Chondrocyte (in vitro differentiated cells): ENCODE results near the gene ARHGAP44. TPM values are rescaled to one million over a fixed set of nuclear protein-coding genes. Genes with fewer than 3 reads are reported as not detected.

Source experiments
- DNase-seq: peaks from one replicate; pipeline ENCODE4 v3.0.0; 2021; ENCODE audit warnings: mixed read lengths, low spot score
- H3K27ac Mint-ChIP-seq: one replicate; pipeline ENCODE4 v1.8.0; 2021; ENCODE audit warnings: mild to moderate bottlenecking, moderate library complexity, mixed read lengths; ENCODE audit not compliant: unreplicated experiment
- H3K27me3 Mint-ChIP-seq: 2 replicates; pipeline ENCODE4 v1.8.0; 2021; ENCODE audit warnings: low read depth, mixed read lengths
- H3K36me3 Mint-ChIP-seq: 2 replicates; pipeline ENCODE4 v1.8.0; 2021; ENCODE audit warnings: low read depth, mixed read lengths
- H3K4me1 Mint-ChIP-seq: 2 replicates; pipeline ENCODE4 v1.8.0; 2021; ENCODE audit warnings: low read depth, mild to moderate bottlenecking, mixed read lengths
- H3K4me3 Mint-ChIP-seq: one replicate; pipeline ENCODE4 v1.8.0; 2021; ENCODE audit warnings: mild to moderate bottlenecking, moderate library complexity, mixed read lengths; ENCODE audit not compliant: unreplicated experiment
- H3K9me3 Mint-ChIP-seq: 2 replicates; pipeline ENCODE4 v1.8.0; 2021; ENCODE audit warnings: low read depth, mixed read lengths
- CTCF ChIP-seq: fragments of 200-600 bp; sonication (generic); IDR thresholded peaks from 2 replicates; pipeline ENCODE4 v1.5.0; 2021; ENCODE audit warnings: antibody characterized with exemption, mild to moderate bottlenecking, moderate library complexity
- total RNA-seq: library from RNA; stranded (reverse); gene quantifications from 3 replicates; pipeline ENCODE4 v1.2.1, GENCODE V29; 2021

The ARHGAP44 gene
- total RNA-seq, 1 donor from 2014 or later, result 5.7 TPM

GRCh38 chr17:12987120-12987519 is 197.8 kb downstream of the ARHGAP44 start:
- Mint-ChIP-seq H3K27ac (no peak overlapping the region), H3K27me3 (no peaks in the 10 kb centered on the region)

GRCh38 chr17:12990041-12990808 is 200.9 kb downstream of the ARHGAP44 start:
- H3K27ac Mint-ChIP-seq, result no peak overlapping the region
- DNase-seq, result no peak
- H3K36me3 Mint-ChIP-seq, result peaks cover 33% of the 10 kb centered on the region
- H3K4me1 Mint-ChIP-seq, result peaks cover 6% of the 10 kb centered on the region
- TF ChIP-seq CTCF, result no peak
- H3K4me3 Mint-ChIP-seq, result no peak overlapping the region
- H3K9me3 Mint-ChIP-seq, result no peaks in the 10 kb centered on the region
- H3K27me3 Mint-ChIP-seq, result no peaks in the 10 kb centered on the region

More at GRCh38 chr17:12987120-12987519, 197.8 kb downstream of the ARHGAP44 start:
- peaks cover 13% of the 10 kb centered on the region for H3K4me1 Mint-ChIP-seq
- H3K4me3 Mint-ChIP-seq, result peak overlapping the region; percentile 11
- peaks cover 17% of the 10 kb centered on the region for H3K36me3 Mint-ChIP-seq
- H3K9me3 Mint-ChIP-seq, result no peaks in the 10 kb centered on the region
- no peak for TF ChIP-seq CTCF
- no peak for DNase-seq

GRCh38 chr17:12990926-12991325 is 201.6 kb downstream of the ARHGAP44 start:
- Mint-ChIP-seq H3K27ac (no peak overlapping the region), H3K4me1 (peaks cover 3% of the 10 kb centered on the region), H3K4me3 (no peak overlapping the region), H3K27me3 (no peaks in the 10 kb centered on the region), H3K9me3 (no peaks in the 10 kb centered on the region), H3K36me3 (peaks cover 38% of the 10 kb centered on the region)
- DNase-seq, result no peak
- TF ChIP-seq CTCF, result no peak

- peaks cover 3% of the 10 kb centered on the region for H3K4me1 Mint-ChIP-seq
- TF ChIP-seq CTCF, result no peak
- no peaks in the 10 kb centered on the region for H3K9me3 Mint-ChIP-seq
- H3K27ac Mint-ChIP-seq, result no peak overlapping the region
- DNase-seq, result no peak
- peaks cover 48% of the 10 kb centered on the region for H3K36me3 Mint-ChIP-seq
- no peak overlapping the region for H3K4me3 Mint-ChIP-seq
- no peaks in the 10 kb centered on the region for H3K27me3 Mint-ChIP-seq
These were observed 203.4 kb downstream of the ARHGAP44 start for GRCh38 chr17:12992676-12993075.

GRCh38 chr17:12993631-12994030 is 204.3 kb downstream of the ARHGAP44 start:
- peaks cover 53% of the 10 kb centered on the region for H3K36me3 Mint-ChIP-seq
- no peak overlapping the region for H3K4me3 Mint-ChIP-seq
- DNase-seq, result no peak
- no peak overlapping the region for H3K27ac Mint-ChIP-seq
- no peak for TF ChIP-seq CTCF
- peaks cover 3% of the 10 kb centered on the region for H3K4me1 Mint-ChIP-seq
- no peaks in the 10 kb centered on the region for H3K9me3 Mint-ChIP-seq
- no peaks in the 10 kb centered on the region for H3K27me3 Mint-ChIP-seq
